ENCODE measurements around the gene NFKBIB. TPM values are rescaled to one million over a fixed set of nuclear protein-coding genes. Genes with fewer than 3 reads are reported as not detected.
A peak's percentile ranks its signal among the peaks of the same experiment; 100 is the strongest.

The NFKBIB gene
- total RNA-seq, 1 donor from 2014 or later: 8.3 TPM

DNA sequence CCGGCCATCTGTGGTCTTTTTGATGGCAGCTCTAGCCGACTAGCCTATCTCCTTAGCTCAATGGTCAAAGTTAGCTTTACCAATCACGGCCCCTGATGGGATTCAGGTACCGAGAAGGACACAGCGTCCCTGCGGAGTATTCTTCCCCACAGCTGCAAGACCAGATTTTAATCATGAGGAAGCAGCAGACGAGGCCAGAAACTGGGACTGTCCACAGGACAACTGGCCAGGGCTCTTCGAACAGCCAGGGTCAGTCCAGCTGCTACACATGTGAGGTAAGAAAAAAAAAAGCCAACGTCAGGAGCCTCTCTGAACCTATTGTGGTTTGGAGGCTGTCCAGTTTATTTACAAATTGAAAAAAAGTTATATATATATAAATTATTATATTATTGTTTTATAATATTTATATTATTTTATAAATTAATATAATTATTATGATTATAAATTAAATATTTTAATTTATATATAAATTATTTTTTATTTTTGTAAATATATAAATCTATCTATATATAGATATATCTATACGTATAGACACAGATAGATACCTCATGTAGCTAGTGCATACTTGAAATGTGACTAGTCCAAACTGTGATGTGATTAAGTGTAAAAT, 32.5 kb upstream of the NFKBIB start:
- Histone ChIP-seq H3K9ac (no peak overlapping the region), H2AFZ (replicated peaks) (no peak overlapping the region), H3K4me3 (no peak overlapping the region), H3F3A (ENCODE audit: low read depth) (peaks cover 4% of the 10 kb centered on the region), H3K79me2 (ENCODE audit: low read depth) (no peaks in the 10 kb centered on the region), H3K4me2 (no peak overlapping the region), H3K9me3 (ENCODE audit: low read depth) (no peaks in the 10 kb centered on the region), H3K27ac (no peak overlapping the region), H3K36me3 (no peaks in the 10 kb centered on the region), H3K27me3 (peaks cover 17% of the 10 kb centered on the region), H4K20me1 (ENCODE audit: low read depth) (no peaks in the 10 kb centered on the region), H3K4me1 (peaks cover 3% of the 10 kb centered on the region)
- DNase-seq (ENCODE audit: low spot score): no peak
- H3K4me1 Mint-ChIP-seq: peaks cover 16% of the 10 kb centered on the region
- no peak for TF ChIP-seq EZH2 (IDR thresholded peaks at IDR 0.05)
- TF ChIP-seq, protein P1, sequence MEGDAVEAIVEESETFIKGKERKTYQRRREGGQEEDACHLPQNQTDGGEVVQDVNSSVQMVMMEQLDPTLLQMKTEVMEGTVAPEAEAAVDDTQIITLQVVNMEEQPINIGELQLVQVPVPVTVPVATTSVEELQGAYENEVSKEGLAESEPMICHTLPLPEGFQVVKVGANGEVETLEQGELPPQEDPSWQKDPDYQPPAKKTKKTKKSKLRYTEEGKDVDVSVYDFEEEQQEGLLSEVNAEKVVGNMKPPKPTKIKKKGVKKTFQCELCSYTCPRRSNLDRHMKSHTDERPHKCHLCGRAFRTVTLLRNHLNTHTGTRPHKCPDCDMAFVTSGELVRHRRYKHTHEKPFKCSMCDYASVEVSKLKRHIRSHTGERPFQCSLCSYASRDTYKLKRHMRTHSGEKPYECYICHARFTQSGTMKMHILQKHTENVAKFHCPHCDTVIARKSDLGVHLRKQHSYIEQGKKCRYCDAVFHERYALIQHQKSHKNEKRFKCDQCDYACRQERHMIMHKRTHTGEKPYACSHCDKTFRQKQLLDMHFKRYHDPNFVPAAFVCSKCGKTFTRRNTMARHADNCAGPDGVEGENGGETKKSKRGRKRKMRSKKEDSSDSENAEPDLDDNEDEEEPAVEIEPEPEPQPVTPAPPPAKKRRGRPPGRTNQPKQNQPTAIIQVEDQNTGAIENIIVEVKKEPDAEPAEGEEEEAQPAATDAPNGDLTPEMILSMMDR (IDR thresholded peaks at IDR 0.05): no peak
- no peak for TF ChIP-seq EZH2phosphoT487 (IDR thresholded peaks at IDR 0.05)
- no peaks in the 10 kb centered on the region for H3K36me3 Mint-ChIP-seq
- no peak overlapping the region for H3K27ac Mint-ChIP-seq
- peaks cover 10% of the 10 kb centered on the region for H3K27me3 Mint-ChIP-seq (ENCODE audit: insufficient read depth, low read depth)
- peaks cover 4% of the 10 kb centered on the region for H3K9me3 Mint-ChIP-seq
- no peak overlapping the region for H3K4me3 Mint-ChIP-seq

DNA sequence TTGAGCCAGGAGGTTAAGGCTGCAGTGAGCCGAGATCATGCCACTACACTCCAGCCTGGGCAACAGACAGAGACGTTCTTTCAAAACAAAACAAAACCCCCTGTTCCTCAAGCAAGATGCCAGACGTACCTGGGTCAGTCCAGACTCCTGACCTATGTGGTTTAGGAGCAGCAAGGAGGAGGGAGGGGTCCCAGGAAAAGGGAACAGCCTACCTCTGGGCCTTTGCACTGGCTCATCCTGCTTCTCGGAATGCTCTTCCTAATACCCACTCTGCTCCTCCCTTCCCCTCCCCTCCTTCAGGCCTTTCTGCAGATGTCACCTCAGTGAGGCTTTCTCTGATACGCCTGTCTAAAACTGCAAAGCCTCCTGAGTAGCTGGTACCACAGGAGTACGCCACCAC, 31.2 kb upstream of the NFKBIB start:
- H4K20me1 ChIP-seq (ENCODE audit: low read depth): no peaks in the 10 kb centered on the region
- peaks cover 2% of the 10 kb centered on the region for H3F3A ChIP-seq (ENCODE audit: low read depth)
- no peaks in the 10 kb centered on the region for H3K36me3 ChIP-seq
- no peak overlapping the region for H3K4me2 ChIP-seq
- Mint-ChIP-seq H3K9me3 (peaks cover 4% of the 10 kb centered on the region), H3K36me3 (no peaks in the 10 kb centered on the region), H3K4me3 (peak overlapping the region; percentile 46), H3K27me3 (ENCODE audit: insufficient read depth, low read depth) (peaks cover 12% of the 10 kb centered on the region), H3K27ac (no peak overlapping the region), H3K4me1 (peaks cover 20% of the 10 kb centered on the region)
- no peak overlapping the region for H3K27ac ChIP-seq
- no peak overlapping the region for H3K9ac ChIP-seq
- H3K79me2 ChIP-seq (ENCODE audit: low read depth): no peaks in the 10 kb centered on the region
- no peak overlapping the region for H3K4me3 ChIP-seq
- peaks cover 17% of the 10 kb centered on the region for H3K27me3 ChIP-seq
- peaks cover 3% of the 10 kb centered on the region for H3K4me1 ChIP-seq
- H2AFZ ChIP-seq (replicated peaks): no peak overlapping the region
- no peak for TF ChIP-seq EZH2 (IDR thresholded peaks at IDR 0.05)
- TF ChIP-seq, protein P1 (IDR thresholded peaks at IDR 0.05): no peak
- no peak for TF ChIP-seq EZH2phosphoT487 (IDR thresholded peaks at IDR 0.05)
- no peak for DNase-seq (ENCODE audit: low spot score)
- H3K9me3 ChIP-seq (ENCODE audit: low read depth): no peaks in the 10 kb centered on the region

DNA sequence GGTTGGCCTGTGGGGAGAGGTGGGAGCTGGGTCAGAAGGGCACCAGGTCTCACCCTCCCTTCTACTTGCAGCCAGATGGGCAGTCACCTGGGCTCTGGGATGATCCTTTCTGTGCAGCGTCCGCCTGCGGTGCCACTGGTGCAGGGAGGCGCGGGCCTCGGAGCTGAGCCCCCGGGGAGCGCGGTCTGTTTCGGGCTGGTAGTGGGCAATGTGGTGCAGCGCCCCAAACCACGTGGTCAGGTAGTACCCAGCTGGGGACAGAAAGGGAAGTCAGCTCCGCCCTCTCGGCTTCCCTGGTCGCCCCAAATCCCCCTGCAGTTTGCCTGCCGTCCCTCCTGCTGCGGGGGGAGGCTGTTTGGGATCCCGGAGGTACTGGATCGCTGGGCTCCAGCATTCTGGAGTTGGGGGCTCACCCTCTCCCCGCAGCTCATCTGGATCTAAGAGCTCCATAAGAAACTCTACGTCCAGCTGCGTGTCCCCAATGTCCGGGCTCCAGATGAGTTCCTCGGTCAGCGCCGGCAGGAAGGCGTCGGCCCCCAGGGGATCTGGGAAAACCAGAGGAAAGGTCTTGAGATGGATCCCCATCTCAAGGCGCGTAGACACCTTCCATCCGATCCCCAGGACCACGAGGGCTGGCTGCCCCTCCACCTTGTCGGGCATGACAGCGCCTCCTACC, 30.5 kb upstream of the NFKBIB start:
- Mint-ChIP-seq H3K27me3 (ENCODE audit: insufficient read depth, low read depth) (peaks cover 14% of the 10 kb centered on the region), H3K36me3 (no peaks in the 10 kb centered on the region), H3K4me3 (peak overlapping the region; percentile 75), H3K27ac (no peak overlapping the region), H3K9me3 (peaks cover 3% of the 10 kb centered on the region), H3K4me1 (peaks cover 20% of the 10 kb centered on the region)
- no peaks in the 10 kb centered on the region for H3K79me2 ChIP-seq (ENCODE audit: low read depth)
- peaks cover 3% of the 10 kb centered on the region for H3K4me1 ChIP-seq
- no peaks in the 10 kb centered on the region for H3K36me3 ChIP-seq
- H4K20me1 ChIP-seq (ENCODE audit: low read depth): no peaks in the 10 kb centered on the region
- peaks cover 17% of the 10 kb centered on the region for H3K27me3 ChIP-seq
- H3K4me3 ChIP-seq: peak overlapping the region; percentile 28
- H3F3A ChIP-seq (ENCODE audit: low read depth): peaks cover 2% of the 10 kb centered on the region
- TF ChIP-seq EZH2phosphoT487 (IDR thresholded peaks at IDR 0.05): no peak
- TF ChIP-seq EZH2 (IDR thresholded peaks at IDR 0.05): no peak
- TF ChIP-seq, protein P1 (IDR thresholded peaks at IDR 0.05): no peak
- H2AFZ ChIP-seq (replicated peaks): peak overlapping the region; percentile 96
- no peaks in the 10 kb centered on the region for H3K9me3 ChIP-seq (ENCODE audit: low read depth)
- H3K27ac ChIP-seq: no peak overlapping the region
- no peak for DNase-seq (ENCODE audit: low spot score)
- H3K4me2 ChIP-seq: peak overlapping the region; percentile 64
- no peak overlapping the region for H3K9ac ChIP-seq

All from neural progenitor cell (in vitro differentiated cells).